ENCODE results near the gene MED16.

The MED16 gene

GRCh38 chr19:928471-929202 is 35.6 kb upstream of the MED16 start:
- DNase-seq (ENCODE audit: extremely low read depth in 1 of 2, low read depth in 1 of 2) = no peak

- DNase-seq (ENCODE audit: extremely low read depth in 1 of 2, low read depth in 1 of 2) = no peak
These were observed 34.9 kb upstream of the MED16 start for GRCh38 chr19:927780-928401.

- DNase-seq (ENCODE audit: extremely low read depth in 1 of 2, low read depth in 1 of 2) = no peak
These were observed 34.4 kb upstream of the MED16 start for GRCh38 chr19:927351-927779.

GRCh38 chr19:926589-927350 is 33.8 kb upstream of the MED16 start:
- no peak for DNase-seq (ENCODE audit: extremely low read depth in 1 of 2, low read depth in 1 of 2)

- DNase-seq (ENCODE audit: extremely low read depth in 1 of 2, low read depth in 1 of 2) = no peak
These were observed 33.3 kb upstream of the MED16 start for GRCh38 chr19:926323-926588.

- DNase-seq (ENCODE audit: extremely low read depth in 1 of 2, low read depth in 1 of 2) = no peak
These were observed 32.7 kb upstream of the MED16 start, which contains the start of gene ARID3A for GRCh38 chr19:925526-926322. TSS of gene ARID3A (plus strand) at chr19:926035. CDS start at chr19:929529, 3,494 bp downstream.

GRCh38 chr19:925087-925525 is 32.1 kb upstream of the MED16 start:
- DNase-seq (ENCODE audit: extremely low read depth in 1 of 2, low read depth in 1 of 2) = peak in 1 of 2 donors; percentile 66

- no peak for DNase-seq (ENCODE audit: extremely low read depth in 1 of 2, low read depth in 1 of 2)
These were observed 31.6 kb upstream of the MED16 start for GRCh38 chr19:924553-925086.

- DNase-seq (ENCODE audit: extremely low read depth in 1 of 2, low read depth in 1 of 2) = peak in 1 of 2 donors; percentile 45
These were observed 27.3 kb upstream of the MED16 start for GRCh38 chr19:920051-920864.

- DNase-seq (ENCODE audit: extremely low read depth in 1 of 2, low read depth in 1 of 2) = no peak
These were observed 26.4 kb upstream of the MED16 start for GRCh38 chr19:919199-920050.

GRCh38 chr19:918481-919198 is 25.7 kb upstream of the MED16 start:
- DNase-seq (ENCODE audit: extremely low read depth in 1 of 2, low read depth in 1 of 2) = no peak

- DNase-seq (ENCODE audit: extremely low read depth in 1 of 2, low read depth in 1 of 2) = no peak
These were observed 25.1 kb upstream of the MED16 start for GRCh38 chr19:918152-918437.

GRCh38 chr19:917323-918151 is 24.6 kb upstream of the MED16 start, which contains the start of gene KISS1R:
TSS of gene KISS1R (plus strand) at chr19:917333. CDS start at chr19:917503, 170 bp downstream.
- DNase-seq (ENCODE audit: extremely low read depth in 1 of 2, low read depth in 1 of 2) = no peak

- DNase-seq (ENCODE audit: extremely low read depth in 1 of 2, low read depth in 1 of 2) = no peak
These were observed 23.8 kb upstream of the MED16 start for GRCh38 chr19:916645-917322.

GRCh38 chr19:913080-913748 is 20.2 kb upstream of the MED16 start, which contains the start of gene R3HDM4:
TSS of gene R3HDM4 (minus strand) at chr19:913219. CDS start at chr19:913157, 62 bp downstream.
- peak in 1 of 2 donors; percentile 60 for DNase-seq (ENCODE audit: extremely low read depth in 1 of 2, low read depth in 1 of 2)
